PC-3 (cell line): ENCODE results near the gene TRIM37.

Experiments
- CTCF ChIP-seq: fragments of 300-600 bp; sonication (generic); conservative IDR thresholded peaks from 2 replicates; pipeline ENCODE4 v1.5.1; 2017; ENCODE audit warnings: antibody characterized with exemption, low read depth, mild to moderate bottlenecking, low read length
- EZH2 ChIP-seq: fragments of 300-600 bp; sonication (generic); IDR thresholded peaks from one replicate; pipeline ENCODE4 v1.6.1; 2017; ENCODE audit warnings: antibody characterized with exemption, mild to moderate bottlenecking, low read length; ENCODE audit not compliant: unreplicated experiment

DNA sequence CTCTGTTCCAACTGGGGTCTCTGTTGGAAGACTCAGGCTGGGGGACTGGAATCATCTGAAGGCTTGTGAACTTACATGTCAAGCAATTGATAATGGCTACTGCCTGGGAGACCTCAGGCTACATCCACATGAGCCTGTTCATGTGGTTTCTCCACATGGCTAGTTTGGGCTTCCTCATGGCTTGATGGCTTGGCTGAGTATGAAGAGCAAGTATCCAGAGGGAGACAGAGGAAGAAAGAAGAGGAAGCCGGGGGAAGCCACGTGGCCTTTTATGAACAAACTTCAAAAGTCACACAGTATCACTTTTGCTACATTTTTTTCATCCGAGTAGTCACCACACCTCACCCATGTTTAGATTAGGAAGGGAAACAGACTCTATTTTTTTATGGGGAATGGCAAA, 158.9 kb downstream of the TRIM37 start:
- no peak for TF ChIP-seq CTCF
- TF ChIP-seq EZH2: no peak
